Measurements from ENCODE around the gene PRR5.
A peak's percentile ranks its signal among the peaks of the same experiment; 100 is the strongest.

The PRR5 gene

DNA sequence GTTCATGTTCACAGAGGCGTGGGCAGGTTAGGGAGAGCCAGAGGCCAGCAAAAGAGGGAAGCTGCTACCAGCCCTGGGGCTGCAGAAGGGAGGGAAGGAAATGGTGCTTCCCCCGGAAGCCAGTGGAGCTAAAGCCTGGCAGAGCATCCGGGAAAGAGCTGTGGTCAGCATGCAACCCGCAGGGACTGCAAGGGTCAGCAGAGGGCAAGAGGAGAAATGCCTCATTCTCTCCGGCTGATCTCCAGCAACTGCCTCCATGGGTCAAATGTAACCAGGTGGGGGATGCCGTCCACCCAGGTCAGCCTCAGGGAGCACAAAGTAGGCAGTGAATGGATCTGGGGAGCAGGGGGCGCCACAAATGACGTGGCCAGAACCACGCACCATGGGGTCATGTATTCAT, 36.9 kb upstream of the PRR5 start:
- no peak for TF ChIP-seq CTCF (IDR thresholded peaks at IDR 0.05; ENCODE audit: poor library complexity, severe bottlenecking)
- Histone ChIP-seq H3K36me3 (ENCODE audit: low read depth) (no peaks in the 10 kb centered on the region), H3K9me3 (ENCODE audit: severe bottlenecking) (no peaks in the 10 kb centered on the region), H3K4me3 (ENCODE audit: severe bottlenecking) (no peak overlapping the region), H3K4me1 (ENCODE audit: insufficient read depth, poor library complexity, severe bottlenecking) (no peaks in the 10 kb centered on the region), H3K27me3 (ENCODE audit: insufficient read depth, poor library complexity, severe bottlenecking) (peaks cover 20% of the 10 kb centered on the region), H3K27ac (ENCODE audit: poor library complexity, severe bottlenecking) (no peak overlapping the region)
- DNase-seq (ENCODE audit: low spot score) (no peak), ATAC-seq (ENCODE audit: low read depth) (no peak)

DNA sequence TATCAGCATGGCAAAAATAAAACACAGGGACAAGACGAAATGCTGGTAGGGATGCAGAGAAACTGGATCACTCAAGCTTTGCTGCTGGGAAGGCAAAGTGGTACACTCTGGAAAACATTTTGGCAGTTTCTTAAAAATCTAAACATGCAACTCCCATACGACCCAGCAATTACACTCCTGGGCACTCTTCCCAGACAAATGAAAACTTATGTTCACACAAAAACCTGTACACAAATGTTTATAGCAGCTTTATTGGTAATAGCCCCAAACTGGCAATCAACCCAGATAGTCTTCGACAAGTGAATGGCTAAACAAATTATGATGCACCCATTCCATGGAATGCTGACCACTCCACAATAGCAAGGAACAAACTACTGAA, 35.8 kb upstream of the PRR5 start:
- no peak for TF ChIP-seq CTCF (IDR thresholded peaks at IDR 0.05; ENCODE audit: poor library complexity, severe bottlenecking)
- no peaks in the 10 kb centered on the region for H3K9me3 ChIP-seq (ENCODE audit: severe bottlenecking)
- DNase-seq (ENCODE audit: low spot score): no peak
- H3K4me1 ChIP-seq (ENCODE audit: insufficient read depth, poor library complexity, severe bottlenecking): no peaks in the 10 kb centered on the region
- H3K27me3 ChIP-seq (ENCODE audit: insufficient read depth, poor library complexity, severe bottlenecking): peaks cover 20% of the 10 kb centered on the region
- no peak overlapping the region for H3K27ac ChIP-seq (ENCODE audit: poor library complexity, severe bottlenecking)
- ATAC-seq (ENCODE audit: low read depth): no peak
- no peak overlapping the region for H3K4me3 ChIP-seq (ENCODE audit: severe bottlenecking)
- no peaks in the 10 kb centered on the region for H3K36me3 ChIP-seq (ENCODE audit: low read depth)

DNA sequence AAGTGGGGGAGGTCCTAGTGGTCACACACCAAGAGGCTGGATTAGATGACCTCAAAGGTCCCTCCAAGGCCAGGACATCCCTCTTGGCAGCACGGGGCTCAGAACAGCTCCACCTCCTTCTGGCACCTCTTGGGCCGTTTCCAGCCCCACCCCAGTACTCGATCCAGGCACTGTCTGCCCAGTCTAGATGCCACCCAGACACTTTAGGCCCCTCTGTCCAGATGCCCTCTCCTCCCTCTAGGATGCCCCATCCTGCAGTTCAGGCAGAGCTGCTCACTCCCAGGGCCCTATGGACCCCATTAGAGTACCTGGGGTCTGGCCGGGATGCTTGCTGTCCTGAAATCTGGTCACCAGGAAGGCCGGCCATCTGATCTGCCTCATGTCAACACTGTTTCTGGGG, 34.7 kb upstream of the PRR5 start:
- TF ChIP-seq CTCF (IDR thresholded peaks at IDR 0.05; ENCODE audit: poor library complexity, severe bottlenecking): no peak
- Histone ChIP-seq H3K4me3 (ENCODE audit: severe bottlenecking) (no peak overlapping the region), H3K9me3 (ENCODE audit: severe bottlenecking) (no peaks in the 10 kb centered on the region), H3K27me3 (ENCODE audit: insufficient read depth, poor library complexity, severe bottlenecking) (peaks cover 20% of the 10 kb centered on the region), H3K27ac (ENCODE audit: poor library complexity, severe bottlenecking) (no peak overlapping the region), H3K36me3 (ENCODE audit: low read depth) (no peaks in the 10 kb centered on the region), H3K4me1 (ENCODE audit: insufficient read depth, poor library complexity, severe bottlenecking) (no peaks in the 10 kb centered on the region)
- ATAC-seq (ENCODE audit: low read depth) (no peak), DNase-seq (ENCODE audit: low spot score) (no peak)

DNA sequence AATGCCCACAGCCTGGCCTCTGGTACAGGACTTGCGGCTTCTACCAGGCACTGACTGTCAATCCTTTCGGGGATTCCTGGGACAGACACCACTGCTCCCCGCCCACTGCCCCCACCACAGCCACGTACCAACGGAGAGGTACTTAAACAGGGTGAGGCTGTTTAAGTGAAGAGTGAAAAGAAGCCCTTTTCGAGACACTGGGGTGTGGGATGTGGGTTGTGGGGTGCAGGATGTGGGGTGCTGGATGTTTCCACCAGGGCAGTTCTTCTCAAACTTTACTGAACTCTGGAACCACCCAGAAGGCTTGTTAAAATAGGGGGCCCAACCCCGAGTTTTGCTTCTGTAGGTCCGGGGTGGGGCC, 34.2 kb upstream of the PRR5 start:
- Histone ChIP-seq H3K36me3 (ENCODE audit: low read depth) (no peaks in the 10 kb centered on the region), H3K27me3 (ENCODE audit: insufficient read depth, poor library complexity, severe bottlenecking) (peaks cover 20% of the 10 kb centered on the region), H3K4me1 (ENCODE audit: insufficient read depth, poor library complexity, severe bottlenecking) (no peaks in the 10 kb centered on the region), H3K4me3 (ENCODE audit: severe bottlenecking) (peak overlapping the region; percentile 38), H3K9me3 (ENCODE audit: severe bottlenecking) (no peaks in the 10 kb centered on the region), H3K27ac (ENCODE audit: poor library complexity, severe bottlenecking) (no peak overlapping the region)
- no peak for ATAC-seq (ENCODE audit: low read depth)
- no peak for TF ChIP-seq CTCF (IDR thresholded peaks at IDR 0.05; ENCODE audit: poor library complexity, severe bottlenecking)
- no peak for DNase-seq (ENCODE audit: low spot score)

DNA sequence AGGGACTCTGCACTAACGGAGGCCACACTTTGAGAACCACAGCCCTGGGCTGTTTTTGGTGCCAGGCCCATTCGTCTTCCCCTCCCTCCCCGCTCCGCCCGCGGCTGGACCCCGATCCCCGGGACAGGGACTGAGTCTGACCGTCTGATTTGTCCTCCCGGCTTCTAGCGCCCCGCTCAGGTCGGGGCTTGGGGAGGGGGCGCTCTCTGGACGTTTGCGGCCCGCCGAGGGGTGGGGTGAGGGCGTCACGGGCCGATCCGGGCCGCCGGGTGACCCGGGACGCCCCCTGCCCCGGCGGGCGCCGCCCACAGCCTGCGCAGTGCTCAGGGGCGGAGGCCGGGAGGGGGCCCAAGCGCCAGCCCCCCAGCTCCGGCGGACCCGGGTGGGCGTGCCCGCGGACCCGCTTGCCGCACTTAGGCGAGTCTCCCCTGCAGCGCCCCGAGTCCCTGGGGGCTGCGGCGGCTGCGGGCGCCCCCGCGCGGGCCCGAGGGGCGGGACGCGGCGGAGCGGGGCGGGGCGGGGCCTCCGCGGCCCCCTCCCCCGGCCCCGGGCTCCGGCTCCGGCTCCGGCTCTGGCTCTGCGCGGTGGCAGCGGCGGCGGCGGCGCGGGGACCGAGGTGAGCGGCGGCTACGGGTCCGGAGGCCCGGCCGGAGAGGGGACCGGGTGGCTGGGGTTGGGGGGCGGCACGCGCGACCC, 33.7 kb upstream of the PRR5 start:
- Histone ChIP-seq H3K9me3 (ENCODE audit: severe bottlenecking) (no peaks in the 10 kb centered on the region), H3K4me3 (ENCODE audit: severe bottlenecking) (peak overlapping the region; percentile 38), H3K27me3 (ENCODE audit: insufficient read depth, poor library complexity, severe bottlenecking) (peaks cover 20% of the 10 kb centered on the region), H3K27ac (ENCODE audit: poor library complexity, severe bottlenecking) (no peak overlapping the region), H3K4me1 (ENCODE audit: insufficient read depth, poor library complexity, severe bottlenecking) (no peaks in the 10 kb centered on the region), H3K36me3 (ENCODE audit: low read depth) (no peaks in the 10 kb centered on the region)
- ATAC-seq (ENCODE audit: low read depth): 0 out of 3 replicates have a peak, but pooled peaks have one; percentile 12
- TF ChIP-seq CTCF (IDR thresholded peaks at IDR 0.05; ENCODE audit: poor library complexity, severe bottlenecking): peak; percentile 14
- no peak for DNase-seq (ENCODE audit: low spot score)

All from RWPE2 (cell line).